ENCODE measurements around the gene FLRT3. TPM values are rescaled to one million over a fixed set of nuclear protein-coding genes. Genes with fewer than 3 reads are reported as not detected.

The FLRT3 gene
- total RNA-seq, 4 donors from 2014 or later, result 0.42 to 1.3 (median 0.90) TPM

DNA sequence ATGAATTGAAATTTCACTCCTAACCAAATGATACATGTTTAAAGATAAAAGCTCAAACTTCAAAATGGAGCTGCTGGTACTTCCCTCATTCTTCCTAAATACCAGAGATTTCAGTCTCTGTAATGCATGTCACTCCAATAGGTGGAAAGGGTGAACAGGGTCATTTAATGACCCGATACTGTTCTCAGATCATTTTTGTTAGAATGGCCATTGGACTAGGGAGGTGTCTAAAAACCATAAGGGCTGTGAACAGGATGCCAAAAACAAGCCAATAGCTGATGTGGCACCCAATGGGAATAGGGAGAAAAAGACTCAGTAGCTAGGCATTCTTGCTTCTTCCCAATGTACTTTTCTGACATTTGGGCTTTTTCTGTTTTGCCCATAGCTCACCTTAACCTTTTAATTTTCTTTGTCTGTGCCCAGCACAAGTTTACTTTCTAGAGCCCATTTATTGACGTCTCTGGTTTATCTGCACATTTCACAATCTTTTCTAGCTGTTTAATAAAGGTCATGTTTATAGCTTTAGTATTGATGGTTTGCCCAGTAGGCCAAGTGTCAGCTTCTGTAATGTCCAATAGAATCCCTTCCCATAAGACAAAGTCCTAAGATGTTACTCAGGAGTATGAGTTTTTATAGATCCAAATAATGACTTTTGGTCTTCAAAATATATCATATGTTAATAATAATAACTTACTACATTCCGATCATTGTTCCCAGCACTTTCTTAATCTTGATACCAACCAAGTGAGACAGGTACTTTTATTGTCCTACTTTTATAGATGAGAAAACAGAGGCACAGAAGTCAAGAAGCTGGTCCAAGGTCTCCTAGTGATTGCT is 24.3 kb upstream of the FLRT3 start:
- no peaks in the 10 kb centered on the region for H3K4me1 ChIP-seq
- H3K27ac ChIP-seq (replicated peaks in 1 of 4), result no peak overlapping the region
- 87% methylated on average over 3 of the region's 3 CpGs for WGBS
- H3K4me3 ChIP-seq, result no peak overlapping the region
- no peaks in the 10 kb centered on the region for H3K36me3 ChIP-seq
- no peak for DNase-seq (ENCODE audit: extremely low spot score)
- no peaks in the 10 kb centered on the region for H3K27me3 ChIP-seq
- TF ChIP-seq POLR2AphosphoS5 (IDR thresholded peaks at IDR 0.05), result no peak
- TF ChIP-seq EP300 (IDR thresholded peaks at IDR 0.05), result no peak
- TF ChIP-seq POLR2A (IDR thresholded peaks at IDR 0.05; ENCODE audit: low read depth), result no peak
- TF ChIP-seq, protein P1, sequence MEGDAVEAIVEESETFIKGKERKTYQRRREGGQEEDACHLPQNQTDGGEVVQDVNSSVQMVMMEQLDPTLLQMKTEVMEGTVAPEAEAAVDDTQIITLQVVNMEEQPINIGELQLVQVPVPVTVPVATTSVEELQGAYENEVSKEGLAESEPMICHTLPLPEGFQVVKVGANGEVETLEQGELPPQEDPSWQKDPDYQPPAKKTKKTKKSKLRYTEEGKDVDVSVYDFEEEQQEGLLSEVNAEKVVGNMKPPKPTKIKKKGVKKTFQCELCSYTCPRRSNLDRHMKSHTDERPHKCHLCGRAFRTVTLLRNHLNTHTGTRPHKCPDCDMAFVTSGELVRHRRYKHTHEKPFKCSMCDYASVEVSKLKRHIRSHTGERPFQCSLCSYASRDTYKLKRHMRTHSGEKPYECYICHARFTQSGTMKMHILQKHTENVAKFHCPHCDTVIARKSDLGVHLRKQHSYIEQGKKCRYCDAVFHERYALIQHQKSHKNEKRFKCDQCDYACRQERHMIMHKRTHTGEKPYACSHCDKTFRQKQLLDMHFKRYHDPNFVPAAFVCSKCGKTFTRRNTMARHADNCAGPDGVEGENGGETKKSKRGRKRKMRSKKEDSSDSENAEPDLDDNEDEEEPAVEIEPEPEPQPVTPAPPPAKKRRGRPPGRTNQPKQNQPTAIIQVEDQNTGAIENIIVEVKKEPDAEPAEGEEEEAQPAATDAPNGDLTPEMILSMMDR (IDR thresholded peaks at IDR 0.05), result no peak
- peaks cover 0 to 10% (median 0%) of the 10 kb centered on the region in 4 donors for H3K9me3 ChIP-seq
- intact Hi-C loops (cut with DNase I), result no loop called here

DNA sequence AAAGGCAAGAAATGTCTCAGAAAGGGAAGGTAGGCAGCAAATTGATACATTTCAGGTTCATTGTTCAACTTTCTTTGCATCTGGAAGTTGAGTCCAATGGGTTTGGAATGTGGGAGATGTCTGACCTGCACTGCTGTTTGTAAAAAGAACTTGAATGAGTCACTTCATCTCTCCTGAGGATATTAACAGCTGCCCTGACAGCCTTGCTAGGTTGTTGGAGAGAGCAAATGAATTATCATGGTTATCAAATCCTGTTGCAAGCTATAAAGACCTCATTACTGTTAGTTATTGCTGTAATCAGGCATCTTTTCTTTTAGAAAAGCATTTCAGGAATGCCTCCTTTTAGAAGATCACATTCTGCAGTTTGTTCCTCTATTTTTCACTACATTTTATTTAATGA is 23.0 kb upstream of the FLRT3 start:
- Histone ChIP-seq H3K36me3 (no peaks in the 10 kb centered on the region), H3K27ac (replicated peaks in 1 of 4) (no peak overlapping the region), H3K27me3 (no peaks in the 10 kb centered on the region), H3K9me3 (no peaks in the 10 kb centered on the region), H3K4me1 (no peaks in the 10 kb centered on the region), H3K4me3 (no peak overlapping the region)
- TF ChIP-seq, protein P1 (IDR thresholded peaks at IDR 0.05), result no peak
- no peak for TF ChIP-seq POLR2A (IDR thresholded peaks at IDR 0.05; ENCODE audit: low read depth)
- no peak for TF ChIP-seq EP300 (IDR thresholded peaks at IDR 0.05)
- TF ChIP-seq POLR2AphosphoS5 (IDR thresholded peaks at IDR 0.05), result no peak
- intact Hi-C loops (cut with DNase I), result no loop called here
- no peak for DNase-seq (ENCODE audit: extremely low spot score)

DNA sequence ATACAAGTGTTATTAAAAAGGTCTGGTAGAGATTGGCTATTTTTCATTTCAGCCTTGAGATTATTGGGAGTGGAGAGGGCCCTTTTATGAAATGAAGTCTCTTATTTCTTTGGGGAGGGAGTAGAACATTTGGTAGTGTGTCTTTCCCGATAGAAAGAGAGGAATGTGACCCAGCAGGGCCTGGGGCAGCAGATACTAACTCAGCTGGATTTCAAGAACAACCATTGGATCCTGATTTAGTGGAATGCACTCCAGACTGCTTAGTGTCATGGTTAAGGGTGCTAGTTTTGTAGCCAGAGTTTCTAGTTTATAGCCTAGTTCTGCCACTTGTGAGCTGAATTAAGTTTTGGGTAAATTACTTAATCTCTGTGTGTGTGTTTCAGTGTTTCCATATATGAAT is 18.4 kb upstream of the FLRT3 start:
- Histone ChIP-seq H3K36me3 (no peaks in the 10 kb centered on the region), H3K4me1 (no peaks in the 10 kb centered on the region), H3K27ac (replicated peaks in 1 of 4) (no peak overlapping the region), H3K4me3 (no peak overlapping the region), H3K27me3 (no peaks in the 10 kb centered on the region), H3K9me3 (no peaks in the 10 kb centered on the region)
- DNase-seq (ENCODE audit: extremely low spot score), result no peak
- 23% methylated on average over 1 of the region's 1 CpG for WGBS
- intact Hi-C loops (cut with DNase I), result no loop called here
- TF ChIP-seq POLR2AphosphoS5 (IDR thresholded peaks at IDR 0.05) (no peak), EP300 (IDR thresholded peaks at IDR 0.05) (no peak)
- TF ChIP-seq, protein P1 (IDR thresholded peaks at IDR 0.05), result no peak

DNA sequence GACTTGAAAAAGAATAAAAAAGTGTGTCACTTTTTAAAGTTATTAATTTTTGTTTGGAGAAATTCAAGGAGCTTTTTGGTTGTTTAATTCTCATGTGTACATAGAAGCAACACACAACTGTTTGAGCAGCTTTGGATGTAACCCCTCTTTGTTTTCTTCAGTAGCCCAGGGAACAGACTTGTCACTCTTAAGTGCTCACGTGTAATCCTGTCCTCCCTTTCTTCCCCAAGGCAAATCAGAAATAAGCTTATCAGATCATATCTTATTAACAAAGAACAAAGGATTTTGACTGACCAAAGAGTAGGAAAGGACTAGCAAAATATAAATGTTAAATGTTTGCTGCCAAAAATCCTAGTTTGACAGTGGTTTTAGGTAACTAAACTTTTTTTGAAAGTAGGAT is 7.3 kb upstream of the FLRT3 start:
- Histone ChIP-seq H3K4me3 (no peak overlapping the region), H3K4me1 (no peaks in the 10 kb centered on the region), H3K27me3 (no peaks in the 10 kb centered on the region), H3K9me3 (no peaks in the 10 kb centered on the region), H3K36me3 (no peaks in the 10 kb centered on the region), H3K27ac (replicated peaks in 1 of 4) (no peak overlapping the region)
- WGBS, result 88% methylated on average over 1 of the region's 1 CpG
- DNase-seq (ENCODE audit: extremely low spot score), result no peak
- no peak for TF ChIP-seq POLR2A (IDR thresholded peaks at IDR 0.05; ENCODE audit: low read depth)
- TF ChIP-seq, protein P1 (IDR thresholded peaks at IDR 0.05), result no peak
- no peak for TF ChIP-seq POLR2AphosphoS5 (IDR thresholded peaks at IDR 0.05)
- no peak for TF ChIP-seq EP300 (IDR thresholded peaks at IDR 0.05)
- intact Hi-C loops (cut with DNase I), result no loop called here

Measured in esophagus muscularis mucosa (tissue), 4 donors.